Peyer's patch (tissue), 4 donors: ENCODE measurements around the gene RALB. TPM values are rescaled to one million over a fixed set of nuclear protein-coding genes. Genes with fewer than 3 reads are reported as not detected.
A peak's percentile ranks its signal among the peaks of the same experiment; 100 is the strongest.
"Not testable (repeated sequence)": the region's sequence is repeated elsewhere in the genome, so short reads cannot be mapped to it uniquely, and the experiment has no call there.

Source experiments
- DNase-seq, 3 donors: peaks; one replicate each; pipeline ENCODE4 v3.0.0-alpha.2; 2017 to 2019
- H3K27ac ChIP-seq, 4 donors: fragments of 200-600 bp; sonication (generic); one replicate each; pipeline ENCODE4 v1.5.1; 2016 to 2019
- H3K27me3 ChIP-seq, 2 donors: fragments of 200-600 bp; sonication (generic); one replicate each; pipeline ENCODE4 v1.5.1; 2019
- H3K36me3 ChIP-seq, 3 donors: fragments of 200-600 bp; sonication (generic); one replicate each; pipeline ENCODE4 v1.5.1; 2016 to 2019
- H3K4me1 ChIP-seq, 4 donors: fragments of 200-600 bp; sonication (generic); one replicate each; pipeline ENCODE4 v1.5.1; 2016 to 2019
- H3K4me3 ChIP-seq, 4 donors: fragments of 200-600 bp; sonication (generic); 1 replicate in 3 of 4; 2 replicates in 1 of 4; pipeline ENCODE4 v1.5.1; 2016 to 2019; ENCODE audit warnings: mild to moderate bottlenecking in 1 of 4
- H3K9me3 ChIP-seq, 4 donors: fragments of 200-600 bp; sonication (generic); one replicate each; pipeline ENCODE4 v1.5.1; 2016 to 2019; ENCODE audit warnings: mild to moderate bottlenecking in 1 of 4
- POLR2A ChIP-seq, 2 donors: fragments of 450-650 bp; IDR thresholded peaks; one replicate each; pipeline ENCODE4 v1.5.1; 2017; ENCODE audit warnings: antibody characterized with exemption in 2 of 2, mild to moderate bottlenecking in 2 of 2, moderate library complexity in 2 of 2
- total RNA-seq, 4 donors: library from RNA; depleted of rRNA; stranded (reverse); fragments of >200 nt; gene quantifications; one replicate each; pipeline ENCODE4 v1.1.0, GENCODE V29; 2016
- TF ChIP-seq, protein P1 (sequence below), 6 experiments: fragments of 450-650 bp in 4 of 6; fragments of 200-600 bp in 2 of 6; sonication (generic) in 1 of 6; IDR thresholded peaks; one replicate each; pipeline ENCODE4 v1.5.1; 2017 to 2019; ENCODE audit warnings: antibody characterized with exemption in 6 of 6, mild to moderate bottlenecking in 3 of 6, moderate library complexity in 1 of 6

The RALB gene
- total RNA-seq, 4 donors from 2014 or later, result 49.3 to 61.9 (median 50.2) TPM

GRCh38 chr2:120320318-120320851 is 67.7 kb downstream of the RALB start:
- TF ChIP-seq, protein P1, sequence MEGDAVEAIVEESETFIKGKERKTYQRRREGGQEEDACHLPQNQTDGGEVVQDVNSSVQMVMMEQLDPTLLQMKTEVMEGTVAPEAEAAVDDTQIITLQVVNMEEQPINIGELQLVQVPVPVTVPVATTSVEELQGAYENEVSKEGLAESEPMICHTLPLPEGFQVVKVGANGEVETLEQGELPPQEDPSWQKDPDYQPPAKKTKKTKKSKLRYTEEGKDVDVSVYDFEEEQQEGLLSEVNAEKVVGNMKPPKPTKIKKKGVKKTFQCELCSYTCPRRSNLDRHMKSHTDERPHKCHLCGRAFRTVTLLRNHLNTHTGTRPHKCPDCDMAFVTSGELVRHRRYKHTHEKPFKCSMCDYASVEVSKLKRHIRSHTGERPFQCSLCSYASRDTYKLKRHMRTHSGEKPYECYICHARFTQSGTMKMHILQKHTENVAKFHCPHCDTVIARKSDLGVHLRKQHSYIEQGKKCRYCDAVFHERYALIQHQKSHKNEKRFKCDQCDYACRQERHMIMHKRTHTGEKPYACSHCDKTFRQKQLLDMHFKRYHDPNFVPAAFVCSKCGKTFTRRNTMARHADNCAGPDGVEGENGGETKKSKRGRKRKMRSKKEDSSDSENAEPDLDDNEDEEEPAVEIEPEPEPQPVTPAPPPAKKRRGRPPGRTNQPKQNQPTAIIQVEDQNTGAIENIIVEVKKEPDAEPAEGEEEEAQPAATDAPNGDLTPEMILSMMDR (IDR thresholded peaks at IDR 0.05), result no peak
- TF ChIP-seq POLR2A (IDR thresholded peaks at IDR 0.05), result no peak
- no peaks in the 10 kb centered on the region for H3K36me3 ChIP-seq
- DNase-seq, result peak in 1 of 3 donors; percentile 38
- no peak overlapping the region for H3K27ac ChIP-seq
- no peaks in the 10 kb centered on the region for H3K27me3 ChIP-seq
- no peaks in the 10 kb centered on the region for H3K4me1 ChIP-seq
- H3K4me3 ChIP-seq, result no peak overlapping the region
- H3K9me3 ChIP-seq, result no peaks in the 10 kb centered on the region

DNA sequence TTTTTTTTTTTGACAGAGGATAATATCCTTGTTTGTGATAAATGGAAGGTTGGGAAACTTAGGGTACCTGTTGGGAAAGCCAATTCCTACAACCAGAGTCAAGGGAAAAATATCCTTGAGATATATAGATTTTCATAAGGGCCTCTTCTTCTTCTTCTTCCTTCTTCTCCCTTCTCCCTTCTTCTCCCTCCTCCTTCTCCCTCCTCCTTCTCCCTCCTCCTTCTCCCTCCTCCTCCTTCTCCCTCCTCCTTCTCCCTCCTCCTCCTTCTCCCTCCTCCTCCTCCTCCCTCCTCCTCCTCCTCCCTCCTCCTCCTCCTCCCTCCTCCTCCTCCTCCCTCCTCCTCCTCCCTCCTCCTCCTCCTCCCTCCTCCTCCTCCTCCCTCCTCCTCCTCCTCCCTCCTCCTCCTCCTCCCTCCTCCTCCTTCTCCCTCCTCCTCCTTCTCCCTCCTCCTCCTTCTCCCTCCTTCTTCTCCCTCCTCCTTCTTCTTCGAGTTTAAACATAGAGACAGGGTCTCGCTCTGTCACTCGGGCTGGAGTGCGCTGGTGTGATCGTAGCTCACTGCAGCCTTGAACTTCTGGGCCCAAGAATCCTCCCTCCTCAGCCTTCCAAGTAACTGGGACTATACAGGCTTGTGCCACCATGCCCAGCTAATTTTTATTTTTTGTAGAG is 68.4 kb downstream of the RALB start:
- not testable (repeated sequence) for H3K27me3 ChIP-seq, H3K27ac ChIP-seq, H3K36me3 ChIP-seq, H3K4me1 ChIP-seq, H3K9me3 ChIP-seq, DNase-seq, H3K4me3 ChIP-seq

DNA sequence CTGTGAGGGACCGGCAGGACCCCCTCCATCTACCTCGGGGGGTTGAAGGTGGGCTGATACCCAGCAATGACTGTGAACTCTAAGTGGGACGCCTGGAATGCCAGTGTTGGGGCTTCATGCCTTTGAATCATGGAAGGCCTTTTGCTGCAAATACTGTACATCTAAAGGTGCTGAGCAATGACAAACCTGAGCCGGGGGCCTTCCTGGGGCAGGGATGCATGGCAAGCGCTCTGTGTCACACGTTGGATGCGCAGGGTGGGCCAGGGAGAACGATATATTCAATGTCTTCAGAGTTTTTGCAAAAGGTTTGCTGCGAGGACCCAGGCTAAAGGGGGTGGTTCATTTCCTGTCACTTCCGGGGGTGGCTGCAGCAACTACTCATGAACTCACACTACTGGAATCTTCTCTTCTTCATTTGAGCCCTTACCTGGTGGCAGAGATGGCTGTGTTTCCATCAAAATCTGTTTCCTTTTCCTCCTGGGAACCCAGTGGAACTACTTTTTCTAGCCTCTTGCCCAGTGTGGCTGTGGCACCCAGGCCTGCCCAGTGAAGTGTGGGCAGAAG is 69.2 kb downstream of the RALB start:
- H3K27ac ChIP-seq, result no peak overlapping the region
- no peak for TF ChIP-seq POLR2A (IDR thresholded peaks at IDR 0.05)
- TF ChIP-seq, protein P1 (IDR thresholded peaks at IDR 0.05), result no peak
- no peak for DNase-seq

DNA sequence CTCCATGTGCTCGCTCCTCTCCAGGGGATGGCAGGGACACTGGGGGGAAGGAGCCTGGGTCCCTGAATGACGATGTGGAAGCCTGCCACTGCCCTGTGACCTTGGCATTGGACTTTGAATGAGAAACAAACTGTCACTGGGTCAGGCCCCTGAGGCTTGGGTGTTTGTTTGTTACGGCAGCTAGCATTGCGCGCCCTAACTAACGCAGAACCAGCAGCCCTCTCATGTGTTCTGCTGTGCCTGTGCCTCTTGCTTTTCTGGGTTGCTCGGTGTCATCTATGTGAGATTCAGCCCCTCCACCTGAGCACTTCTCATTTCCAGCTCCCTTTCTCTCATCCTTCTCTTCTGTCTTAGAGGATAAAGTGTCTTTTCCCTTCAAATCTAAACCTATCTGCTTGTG is 69.7 kb downstream of the RALB start:
- Histone ChIP-seq H3K36me3 (no peaks in the 10 kb centered on the region), H3K9me3 (no peaks in the 10 kb centered on the region), H3K27me3 (no peaks in the 10 kb centered on the region), H3K4me1 (no peaks in the 10 kb centered on the region), H3K27ac (no peak overlapping the region), H3K4me3 (no peak overlapping the region)
- DNase-seq, result no peak
- TF ChIP-seq, protein P1 (IDR thresholded peaks at IDR 0.05), result no peak
- no peak for TF ChIP-seq POLR2A (IDR thresholded peaks at IDR 0.05)

More for the DNA sequence above, 69.2 kb downstream of the RALB start:
- Histone ChIP-seq H3K36me3 (no peaks in the 10 kb centered on the region), H3K4me3 (no peak overlapping the region), H3K4me1 (no peaks in the 10 kb centered on the region), H3K27me3 (no peaks in the 10 kb centered on the region), H3K9me3 (no peaks in the 10 kb centered on the region)

GRCh38 chr2:120323214-120323613 is 70.6 kb downstream of the RALB start:
- H3K36me3 ChIP-seq, result no peaks in the 10 kb centered on the region
- H3K27ac ChIP-seq, result no peak overlapping the region
- no peaks in the 10 kb centered on the region for H3K27me3 ChIP-seq
- H3K9me3 ChIP-seq, result no peaks in the 10 kb centered on the region
- DNase-seq, result no peak
- H3K4me1 ChIP-seq, result no peaks in the 10 kb centered on the region
- no peak for TF ChIP-seq POLR2A (IDR thresholded peaks at IDR 0.05)
- TF ChIP-seq, protein P1 (IDR thresholded peaks at IDR 0.05), result no peak
- no peak overlapping the region for H3K4me3 ChIP-seq

GRCh38 chr2:120323807-120324399 is 71.3 kb downstream of the RALB start:
- Histone ChIP-seq H3K27me3 (no peaks in the 10 kb centered on the region), H3K36me3 (no peaks in the 10 kb centered on the region), H3K9me3 (no peaks in the 10 kb centered on the region), H3K27ac (no peak overlapping the region), H3K4me3 (no peak overlapping the region), H3K4me1 (no peaks in the 10 kb centered on the region)
- no peak for DNase-seq
- TF ChIP-seq, protein P1 (IDR thresholded peaks at IDR 0.05), result no peak
